NAMALWA (cell line): Measurements from ENCODE around the gene ZNF85.
"Not testable (repeated sequence)": the region's sequence is repeated elsewhere in the genome, so short reads cannot be mapped to it uniquely, and the experiment has no call there.

Experiments used
- DNase-seq: peaks from one replicate; pipeline ENCODE4 v3.0.0-alpha.2; 2015; ENCODE audit warnings: low spot score

Gene ZNF85

GRCh38 chr19:20923077-20923871 is at the start of gene ZNF85:
Gene ZNF85, plus strand, starts transcription at chr19:20923251. Its CDS starts 150 bp downstream, at chr19:20923401.
- peak; percentile 97 for DNase-seq

GRCh38 chr19:20879501-20879900 is 43.5 kb upstream of the ZNF85 start:
- DNase-seq = no peak

GRCh38 chr19:20912973-20913372 is 10.1 kb upstream of the ZNF85 start:
- DNase-seq = no peak

- DNase-seq = no peak
These were observed 2.4 kb downstream of the ZNF85 start for GRCh38 chr19:20925481-20925880.

GRCh38 chr19:20926796-20927195 is 3.7 kb downstream of the ZNF85 start:
- DNase-seq = no peak

- DNase-seq = no peak
These were observed 5.3 kb downstream of the ZNF85 start for GRCh38 chr19:20928371-20928770.

- not testable (repeated sequence) for DNase-seq
These were observed 13.4 kb downstream of the ZNF85 start for GRCh38 chr19:20936322-20936947.

GRCh38 chr19:20952561-20953095 is 29.6 kb downstream of the ZNF85 start:
- not testable (repeated sequence) for DNase-seq

- peak; percentile 17 for DNase-seq
These were observed 41.7 kb downstream of the ZNF85 start for GRCh38 chr19:20964798-20965197.

GRCh38 chr19:20968092-20968491 is 45.0 kb downstream of the ZNF85 start:
- DNase-seq = no peak

GRCh38 chr19:20969498-20969897 is 46.4 kb downstream of the ZNF85 start:
- no peak for DNase-seq

GRCh38 chr19:20969898-20970297 is 46.8 kb downstream of the ZNF85 start:
- no peak for DNase-seq

GRCh38 chr19:20992788-20993187 is 69.7 kb downstream of the ZNF85 start:
- DNase-seq = not testable (repeated sequence)

GRCh38 chr19:20999731-21000352 is 76.8 kb downstream of the ZNF85 start:
- DNase-seq = peak; percentile 98
